Measurements from ENCODE around the gene GFY.

Gene GFY

DNA sequence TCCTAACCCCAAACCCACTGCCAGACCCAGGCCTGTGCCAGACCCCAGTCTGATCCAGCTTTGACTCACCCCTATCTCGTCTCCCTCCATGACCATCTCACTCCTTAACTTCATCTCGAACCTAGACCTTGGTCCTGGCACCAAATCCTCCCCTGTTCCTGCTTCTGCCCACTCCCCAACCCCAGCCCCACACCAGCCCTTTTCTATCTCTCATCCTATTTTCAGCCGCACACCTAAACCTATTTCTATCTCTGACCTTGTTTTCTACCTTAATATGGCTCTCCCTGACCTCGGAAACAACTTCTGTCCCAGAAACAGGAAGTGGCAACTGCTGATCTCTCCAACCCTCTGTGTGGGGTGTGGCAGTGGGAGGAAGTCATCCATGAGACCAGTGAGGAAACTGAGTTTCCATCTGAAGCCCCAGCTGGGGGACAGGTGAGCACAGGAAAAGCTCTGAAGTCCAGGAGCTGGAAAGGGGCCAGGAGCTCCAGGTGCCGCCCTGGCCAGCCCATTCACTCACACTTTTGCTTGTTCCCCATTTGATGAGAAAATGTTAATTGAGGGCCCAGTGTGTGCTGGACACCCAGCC lies 15.7 kb upstream of the GFY start:
- H3K27me3 ChIP-seq (ENCODE audit: insufficient read depth, low read length), result no peaks in the 10 kb centered on the region
- no peak overlapping the region for H3K27ac ChIP-seq (ENCODE audit: low read depth, low read length)
- 93% methylated on average over 5 of the region's 5 CpGs for WGBS
- peaks cover 5% of the 10 kb centered on the region for H3K4me1 ChIP-seq (ENCODE audit: insufficient read depth, low read length)
- no peaks in the 10 kb centered on the region for H3K9me3 ChIP-seq (ENCODE audit: insufficient read depth, low read depth, low read length)
- no peak overlapping the region for H3K4me3 ChIP-seq (ENCODE audit: low read length)
- H3K9ac ChIP-seq (ENCODE audit: low read depth, low read length), result no peak overlapping the region
- no peaks in the 10 kb centered on the region for H3K36me3 ChIP-seq (ENCODE audit: insufficient read depth, low read length)

DNA sequence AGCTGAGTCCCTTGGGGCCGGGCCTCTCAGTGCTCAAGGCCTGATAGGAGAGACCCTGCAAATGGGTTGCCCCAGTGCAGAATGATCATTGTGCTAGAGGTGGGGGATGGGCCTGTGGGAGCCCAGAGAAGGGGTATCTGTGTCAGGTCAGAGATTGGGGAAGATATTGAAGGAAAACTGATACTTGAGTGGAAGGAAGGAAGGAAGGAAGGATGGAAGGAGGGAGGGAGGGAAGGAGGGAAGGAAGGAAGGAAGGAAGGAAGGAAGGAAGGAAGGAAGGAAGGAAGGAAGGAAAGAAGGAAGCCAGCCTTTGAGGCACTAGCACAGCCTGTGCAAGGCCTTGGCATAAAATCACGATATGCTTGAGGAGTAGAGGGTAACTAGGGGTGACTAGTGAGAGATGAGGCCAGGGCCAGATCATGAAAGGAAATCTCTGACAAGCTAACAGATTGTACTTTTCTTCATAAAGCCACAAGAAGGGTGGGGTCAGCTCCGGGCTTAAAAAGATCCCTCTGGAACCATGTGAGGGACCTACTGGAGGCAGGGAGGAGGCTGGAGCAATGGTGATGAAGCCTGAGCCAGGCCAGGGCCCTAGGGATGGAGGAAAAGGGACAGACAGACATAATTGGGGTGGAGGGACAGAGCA lies 13.4 kb upstream of the GFY start:
- 90% methylated on average over 3 of the region's 3 CpGs for WGBS
- Histone ChIP-seq H3K9me3 (ENCODE audit: insufficient read depth, low read depth, low read length) (no peaks in the 10 kb centered on the region), H3K27me3 (ENCODE audit: insufficient read depth, low read length) (no peaks in the 10 kb centered on the region), H3K9ac (ENCODE audit: low read depth, low read length) (no peak overlapping the region), H3K36me3 (ENCODE audit: insufficient read depth, low read length) (no peaks in the 10 kb centered on the region), H3K27ac (ENCODE audit: low read depth, low read length) (no peak overlapping the region), H3K4me3 (ENCODE audit: low read length) (no peak overlapping the region), H3K4me1 (ENCODE audit: insufficient read depth, low read length) (peaks cover 8% of the 10 kb centered on the region)

DNA sequence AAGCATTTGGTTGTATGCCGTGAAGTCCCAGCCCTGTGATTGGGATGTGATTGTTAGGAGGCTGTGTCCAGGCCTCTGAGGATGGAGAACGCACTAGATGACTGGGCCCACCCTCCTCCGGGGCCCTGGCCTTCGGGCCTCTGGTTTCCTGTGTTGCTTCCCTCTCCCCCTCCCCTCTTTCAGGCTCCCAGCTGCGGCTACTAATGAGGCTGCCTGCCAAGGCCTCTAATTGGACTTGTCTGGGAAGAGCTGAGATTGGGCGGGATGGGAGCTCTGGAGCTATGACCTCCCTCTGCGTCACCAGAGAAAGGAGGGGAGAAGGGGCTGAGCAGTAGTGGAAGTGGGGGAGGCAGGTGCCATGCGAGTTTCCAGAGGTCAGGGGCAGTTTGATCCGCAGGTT lies 11.8 kb upstream of the GFY start:
- no peak overlapping the region for H3K27ac ChIP-seq (ENCODE audit: low read depth, low read length)
- H3K27me3 ChIP-seq (ENCODE audit: insufficient read depth, low read length), result no peaks in the 10 kb centered on the region

DNA sequence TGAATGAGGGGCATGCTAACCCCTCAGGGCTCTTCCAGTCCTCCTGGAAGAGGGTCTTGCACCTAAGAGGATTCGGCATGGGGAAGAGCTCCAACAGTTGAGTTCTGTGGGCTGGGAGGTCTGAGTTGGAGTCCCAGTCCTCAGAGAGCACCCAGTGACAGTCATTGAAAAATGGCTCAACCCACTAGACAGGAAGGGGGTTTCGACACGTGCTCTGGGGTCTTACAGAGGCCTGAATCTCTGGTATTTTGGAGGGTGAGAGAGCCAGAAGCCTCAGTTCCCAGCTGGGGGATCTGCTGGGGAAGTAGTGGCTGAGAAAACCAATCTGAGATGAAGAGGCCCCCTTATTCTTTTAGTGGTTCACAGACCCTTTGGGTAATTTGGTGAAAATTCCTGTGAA lies 10.9 kb upstream of the GFY start:
- Histone ChIP-seq H3K4me3 (ENCODE audit: low read length) (no peak overlapping the region), H3K27me3 (ENCODE audit: insufficient read depth, low read length) (no peaks in the 10 kb centered on the region), H3K27ac (ENCODE audit: low read depth, low read length) (no peak overlapping the region), H3K4me1 (ENCODE audit: insufficient read depth, low read length) (peaks cover 8% of the 10 kb centered on the region), H3K9ac (ENCODE audit: low read depth, low read length) (no peak overlapping the region), H3K9me3 (ENCODE audit: insufficient read depth, low read depth, low read length) (no peaks in the 10 kb centered on the region), H3K36me3 (ENCODE audit: insufficient read depth, low read length) (no peaks in the 10 kb centered on the region)
- 98% methylated on average over 3 of the region's 3 CpGs for WGBS

More for the DNA sequence above, 11.8 kb upstream of the GFY start:
- H3K4me1 ChIP-seq (ENCODE audit: insufficient read depth, low read length), result peaks cover 8% of the 10 kb centered on the region
- H3K36me3 ChIP-seq (ENCODE audit: insufficient read depth, low read length), result no peaks in the 10 kb centered on the region
- 75% methylated on average over 9 of the region's 9 CpGs for WGBS
- H3K9ac ChIP-seq (ENCODE audit: low read depth, low read length), result no peak overlapping the region
- no peak overlapping the region for H3K4me3 ChIP-seq (ENCODE audit: low read length)
- H3K9me3 ChIP-seq (ENCODE audit: insufficient read depth, low read depth, low read length), result no peaks in the 10 kb centered on the region

DNA sequence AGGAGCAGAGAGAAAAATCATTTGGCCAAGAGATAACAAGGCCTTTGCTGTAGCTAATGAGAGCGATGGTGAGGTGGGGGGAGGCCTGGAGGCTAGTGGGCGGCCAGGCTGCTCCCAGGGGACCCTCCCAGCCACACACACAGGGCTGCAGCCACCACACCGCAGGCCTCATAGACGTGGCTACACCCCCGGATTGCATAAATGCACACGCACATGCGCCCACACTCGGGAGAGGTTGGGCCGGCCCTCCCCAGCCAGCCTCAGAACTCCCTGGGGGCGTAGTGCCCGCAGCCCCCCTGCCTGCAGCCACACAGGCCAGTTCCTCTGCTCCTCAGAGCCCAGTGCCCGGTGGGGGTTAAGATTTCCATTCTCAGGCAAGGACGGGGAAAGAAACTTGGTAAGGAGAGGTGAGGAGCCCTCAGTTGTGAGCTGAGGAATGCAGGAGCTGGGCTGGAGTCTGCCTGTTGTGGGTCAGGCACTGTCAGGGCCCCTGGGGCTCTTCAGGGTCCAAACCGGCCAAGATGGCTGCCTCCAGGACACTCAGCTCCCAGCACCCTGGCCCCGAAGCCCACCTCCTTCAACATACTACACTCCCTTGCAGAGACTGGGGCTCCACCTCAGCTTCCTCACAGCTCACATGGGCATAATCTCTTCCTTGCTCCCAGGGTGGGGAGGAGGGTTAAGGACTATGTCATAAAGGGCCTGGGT lies 9.9 kb upstream of the GFY start:
- WGBS, result 67% methylated on average over 15 of the region's 15 CpGs
- Histone ChIP-seq H3K27me3 (ENCODE audit: insufficient read depth, low read length) (no peaks in the 10 kb centered on the region; the same call in 1 of the 2 replicates), H3K4me3 (ENCODE audit: low read length) (no peak overlapping the region), H3K4me1 (ENCODE audit: insufficient read depth, low read length) (peaks cover 8% of the 10 kb centered on the region), H3K27ac (ENCODE audit: low read depth, low read length) (no peak overlapping the region), H3K9me3 (ENCODE audit: insufficient read depth, low read depth, low read length) (no peaks in the 10 kb centered on the region), H3K36me3 (ENCODE audit: insufficient read depth, low read length) (no peaks in the 10 kb centered on the region), H3K9ac (ENCODE audit: low read depth, low read length) (no peak overlapping the region)

DNA sequence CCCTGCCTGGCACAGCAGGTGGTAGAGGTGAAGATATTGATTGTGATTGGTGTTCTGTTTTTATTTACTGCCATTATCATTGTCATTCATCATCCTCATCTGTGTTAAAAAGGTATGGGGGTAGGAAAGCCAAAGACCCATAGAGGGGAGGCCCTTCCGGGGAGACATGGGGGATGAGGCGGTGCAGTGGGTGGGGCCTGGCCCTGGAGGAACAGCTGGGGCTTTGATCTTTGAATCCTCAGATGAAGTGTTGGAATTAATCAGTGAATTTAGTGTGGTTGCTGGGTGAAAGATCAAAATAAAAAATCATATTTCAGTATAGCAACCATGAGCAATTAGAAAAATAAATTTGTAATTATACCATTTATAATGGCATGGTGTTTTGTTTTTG lies 9.4 kb upstream of the GFY start:
- no peak overlapping the region for H3K9ac ChIP-seq (ENCODE audit: low read depth, low read length)
- no peak overlapping the region for H3K27ac ChIP-seq (ENCODE audit: low read depth, low read length)
- peaks cover 13% of the 10 kb centered on the region for H3K4me1 ChIP-seq (ENCODE audit: insufficient read depth, low read length)
- H3K27me3 ChIP-seq (ENCODE audit: insufficient read depth, low read length), result no peaks in the 10 kb centered on the region; the same call in 1 of the 2 replicates
- WGBS, result 94% methylated on average over 2 of the region's 2 CpGs
- no peaks in the 10 kb centered on the region for H3K36me3 ChIP-seq (ENCODE audit: insufficient read depth, low read length)
- no peak overlapping the region for H3K4me3 ChIP-seq (ENCODE audit: low read length)
- no peaks in the 10 kb centered on the region for H3K9me3 ChIP-seq (ENCODE audit: insufficient read depth, low read depth, low read length)

DNA sequence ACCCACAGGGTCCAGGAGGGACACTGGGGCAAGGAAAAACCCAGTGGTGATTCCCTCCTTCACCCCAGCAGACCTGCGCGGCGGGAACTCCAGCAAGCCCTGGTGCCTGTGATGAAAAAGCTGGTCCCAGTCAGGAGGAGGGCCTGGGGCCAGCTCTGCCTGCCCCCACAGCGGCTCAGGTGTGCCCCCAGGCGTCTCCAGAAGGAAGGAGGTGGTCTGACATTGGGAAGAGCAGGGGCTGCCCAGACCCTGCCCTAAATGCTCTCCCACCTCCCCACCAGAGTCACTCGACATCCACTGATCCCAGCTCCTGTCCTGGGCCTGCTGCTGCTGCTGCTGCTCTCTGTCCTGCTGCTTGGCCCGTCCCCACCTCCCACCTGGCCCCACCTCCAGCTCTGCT lies 8.1 kb upstream of the GFY start:
- Histone ChIP-seq H3K27ac (ENCODE audit: low read depth, low read length) (no peak overlapping the region), H3K27me3 (ENCODE audit: insufficient read depth, low read length) (peaks cover 11% of the 10 kb centered on the region), H3K9me3 (ENCODE audit: insufficient read depth, low read depth, low read length) (no peaks in the 10 kb centered on the region), H3K4me1 (ENCODE audit: insufficient read depth, low read length) (peaks cover 14% of the 10 kb centered on the region), H3K4me3 (ENCODE audit: low read length) (no peak overlapping the region), H3K9ac (ENCODE audit: low read depth, low read length) (no peak overlapping the region), H3K36me3 (ENCODE audit: insufficient read depth, low read length) (no peaks in the 10 kb centered on the region)
- WGBS, result 57% methylated on average over 7 of the region's 7 CpGs

DNA sequence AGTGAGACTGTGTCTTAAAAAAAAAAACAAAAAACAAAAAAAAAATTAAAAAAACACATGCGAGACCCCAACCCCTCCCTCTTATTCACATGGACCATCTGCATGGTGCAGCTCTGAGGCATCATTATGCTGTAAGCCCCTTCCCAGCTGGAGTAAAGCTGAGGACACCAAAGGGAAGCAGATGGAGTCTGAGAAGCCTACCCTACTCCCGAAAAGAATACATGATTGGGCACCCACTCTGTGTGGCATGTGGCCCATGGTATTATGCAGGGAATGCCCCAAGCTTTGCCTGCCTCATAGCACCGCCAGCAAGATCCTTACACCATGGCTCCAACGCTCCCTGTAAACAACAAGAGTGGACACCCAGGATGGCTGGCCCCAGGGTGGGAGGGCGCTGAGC lies 6.7 kb upstream of the GFY start:
- Histone ChIP-seq H3K4me1 (ENCODE audit: insufficient read depth, low read length) (peaks cover 13% of the 10 kb centered on the region), H3K4me3 (ENCODE audit: low read length) (no peak overlapping the region), H3K36me3 (ENCODE audit: insufficient read depth, low read length) (no peaks in the 10 kb centered on the region), H3K27me3 (ENCODE audit: insufficient read depth, low read length) (peaks cover 26% of the 10 kb centered on the region), H3K9ac (ENCODE audit: low read depth, low read length) (no peak overlapping the region), H3K9me3 (ENCODE audit: insufficient read depth, low read depth, low read length) (no peaks in the 10 kb centered on the region), H3K27ac (ENCODE audit: low read depth, low read length) (no peak overlapping the region)
- 89% methylated on average over 4 of the region's 5 CpGs for WGBS

DNA sequence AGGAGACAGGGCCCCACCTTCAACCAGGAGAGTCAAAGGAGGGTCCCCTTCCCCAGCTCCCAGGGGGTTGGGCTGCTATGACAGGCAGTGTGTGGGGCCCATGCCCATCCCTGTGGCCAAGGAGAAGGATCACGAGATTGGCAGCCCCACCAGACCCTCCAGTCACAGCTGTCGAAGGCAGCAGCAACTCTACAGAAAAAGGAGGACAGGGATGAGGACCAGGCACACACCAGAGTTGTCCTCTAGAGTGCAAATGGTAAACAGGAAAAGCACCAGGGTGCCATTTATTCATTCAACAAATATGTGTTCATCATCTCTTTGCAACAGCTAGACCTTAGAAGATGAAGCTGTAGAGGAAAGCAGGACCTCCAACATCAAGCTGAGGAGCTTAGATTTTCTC lies 6.0 kb upstream of the GFY start:
- Histone ChIP-seq H3K4me3 (ENCODE audit: low read length) (no peak overlapping the region), H3K9me3 (ENCODE audit: insufficient read depth, low read depth, low read length) (no peaks in the 10 kb centered on the region), H3K27me3 (ENCODE audit: insufficient read depth, low read length) (peaks cover 32% of the 10 kb centered on the region), H3K9ac (ENCODE audit: low read depth, low read length) (no peak overlapping the region), H3K27ac (ENCODE audit: low read depth, low read length) (no peak overlapping the region), H3K4me1 (ENCODE audit: insufficient read depth, low read length) (peaks cover 16% of the 10 kb centered on the region), H3K36me3 (ENCODE audit: insufficient read depth, low read length) (no peaks in the 10 kb centered on the region)
- WGBS, result 78% methylated on average over 2 of the region's 2 CpGs

DNA sequence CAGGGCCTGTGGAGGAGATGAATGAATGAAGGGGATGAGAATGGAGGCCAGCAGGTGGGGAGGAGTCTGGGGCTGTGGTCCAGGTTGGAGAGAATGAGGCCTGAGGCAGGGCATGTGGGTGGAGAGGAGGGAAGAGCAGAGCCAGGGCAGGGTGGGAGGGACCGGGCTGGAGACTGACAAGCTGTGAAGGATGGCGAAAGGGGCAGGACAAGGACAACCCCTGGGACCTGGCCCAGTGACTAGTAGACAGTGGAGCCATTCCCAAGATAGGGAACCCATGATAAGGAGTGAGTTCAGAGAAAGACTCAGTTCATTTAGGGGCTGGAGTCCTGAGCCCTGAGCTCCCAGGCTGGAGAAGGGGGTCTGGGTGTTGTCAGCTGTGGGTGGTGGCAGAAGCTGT lies 5.0 kb upstream of the GFY start:
- Histone ChIP-seq H3K9me3 (ENCODE audit: insufficient read depth, low read depth, low read length) (no peaks in the 10 kb centered on the region), H3K27me3 (ENCODE audit: insufficient read depth, low read length) (peaks cover 43% of the 10 kb centered on the region), H3K9ac (ENCODE audit: low read depth, low read length) (no peak overlapping the region), H3K4me1 (ENCODE audit: insufficient read depth, low read length) (peaks cover 13% of the 10 kb centered on the region; the same call in 1 of the 2 replicates), H3K27ac (ENCODE audit: low read depth, low read length) (no peak overlapping the region), H3K36me3 (ENCODE audit: insufficient read depth, low read length) (no peaks in the 10 kb centered on the region), H3K4me3 (ENCODE audit: low read length) (no peak overlapping the region)
- WGBS, result 67% methylated on average over 2 of the region's 2 CpGs

DNA sequence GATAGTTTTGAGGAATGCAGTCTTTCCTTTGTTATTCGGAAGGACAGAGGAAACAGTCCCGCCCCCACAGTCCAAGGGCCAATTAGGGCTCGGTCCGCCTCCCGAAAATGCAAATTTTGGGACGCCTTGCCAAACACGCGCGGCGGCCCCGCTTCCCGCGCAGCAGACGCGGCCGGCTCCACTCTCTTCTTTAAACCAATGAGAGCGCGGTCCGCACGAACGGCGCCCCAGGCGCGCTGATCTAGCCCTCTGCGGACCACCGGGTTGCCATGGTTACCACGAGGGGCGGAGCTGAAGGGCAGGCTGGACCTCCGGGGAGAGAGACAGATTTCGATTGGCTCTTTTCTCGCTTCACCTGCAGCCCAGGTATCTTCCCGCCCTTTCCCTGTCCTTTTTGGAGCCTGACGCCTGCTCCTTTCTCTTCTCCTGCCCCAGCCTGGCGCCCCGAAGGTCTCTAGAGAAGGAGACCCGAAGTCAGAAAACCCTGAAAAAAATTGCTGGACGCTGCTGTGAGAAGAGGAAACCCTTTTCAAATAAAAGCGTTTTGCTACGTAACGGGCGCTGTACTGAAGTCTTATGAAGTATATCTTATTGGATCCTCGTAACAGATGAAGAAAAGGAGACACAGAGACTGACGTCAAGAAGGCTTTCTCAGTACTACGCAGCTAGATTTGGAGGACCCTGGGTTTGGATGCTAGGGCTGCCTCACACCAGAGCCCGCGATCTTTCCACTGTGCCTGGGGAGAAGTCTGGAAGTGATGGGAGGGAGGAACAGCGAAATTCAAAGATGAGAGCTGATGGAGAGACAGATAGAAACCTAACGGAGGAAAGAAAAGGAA lies 3.9 kb upstream of the GFY start:
- Histone ChIP-seq H3K9me3 (ENCODE audit: insufficient read depth, low read depth, low read length) (no peaks in the 10 kb centered on the region), H3K27me3 (ENCODE audit: insufficient read depth, low read length) (peaks cover 53% of the 10 kb centered on the region), H3K27ac (ENCODE audit: low read depth, low read length) (no peak overlapping the region; the same call in 1 of the 2 replicates), H3K9ac (ENCODE audit: low read depth, low read length) (no peak overlapping the region), H3K4me1 (ENCODE audit: insufficient read depth, low read length) (peaks cover 15% of the 10 kb centered on the region; the same call in 1 of the 2 replicates), H3K4me3 (ENCODE audit: low read length) (peak overlapping the region; percentile 20), H3K36me3 (ENCODE audit: insufficient read depth, low read length) (no peaks in the 10 kb centered on the region)
- 11% methylated on average over 48 of the region's 48 CpGs for WGBS

All from HUES64 (cell line).